AG10803 (cell line): ENCODE data around the gene GALNT1.

Source experiments
- DNase-seq: peaks from one replicate; pipeline ENCODE4 v3.0.0; 2010; ENCODE audit warnings: low read depth
- H3K4me3 ChIP-seq: 2 replicates; pipeline ENCODE4 v1.5.1; 2011; ENCODE audit warnings: mild to moderate bottlenecking, low read length, control low read depth
- TF ChIP-seq, protein P1 (sequence below): conservative IDR thresholded peaks from 2 replicates; pipeline ENCODE4 v1.5.1; 2011; ENCODE audit warnings: mild to moderate bottlenecking, low read length, control low read depth, inconsistent platforms

The GALNT1 gene

DNA sequence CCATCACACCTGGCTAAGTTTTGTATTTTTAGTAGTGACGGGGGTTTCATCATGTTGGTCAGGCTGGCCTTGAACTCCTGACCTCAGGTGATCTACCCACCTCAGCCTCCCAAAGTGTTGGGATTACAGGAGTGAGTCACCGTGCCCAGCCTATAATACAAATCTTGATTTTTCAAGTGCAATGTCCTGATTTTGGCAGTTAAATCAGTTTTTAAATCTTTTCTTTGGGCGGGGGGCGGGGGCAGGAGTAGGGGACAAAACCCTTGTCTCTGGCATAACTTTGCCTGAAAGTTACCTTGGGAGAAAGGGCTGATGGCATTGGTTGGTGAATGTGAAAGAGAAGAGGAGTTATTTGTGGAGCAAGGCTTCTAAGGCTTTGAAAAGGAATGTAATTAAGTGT lies 12.3 kb downstream of the GALNT1 start:
- TF ChIP-seq, protein P1, sequence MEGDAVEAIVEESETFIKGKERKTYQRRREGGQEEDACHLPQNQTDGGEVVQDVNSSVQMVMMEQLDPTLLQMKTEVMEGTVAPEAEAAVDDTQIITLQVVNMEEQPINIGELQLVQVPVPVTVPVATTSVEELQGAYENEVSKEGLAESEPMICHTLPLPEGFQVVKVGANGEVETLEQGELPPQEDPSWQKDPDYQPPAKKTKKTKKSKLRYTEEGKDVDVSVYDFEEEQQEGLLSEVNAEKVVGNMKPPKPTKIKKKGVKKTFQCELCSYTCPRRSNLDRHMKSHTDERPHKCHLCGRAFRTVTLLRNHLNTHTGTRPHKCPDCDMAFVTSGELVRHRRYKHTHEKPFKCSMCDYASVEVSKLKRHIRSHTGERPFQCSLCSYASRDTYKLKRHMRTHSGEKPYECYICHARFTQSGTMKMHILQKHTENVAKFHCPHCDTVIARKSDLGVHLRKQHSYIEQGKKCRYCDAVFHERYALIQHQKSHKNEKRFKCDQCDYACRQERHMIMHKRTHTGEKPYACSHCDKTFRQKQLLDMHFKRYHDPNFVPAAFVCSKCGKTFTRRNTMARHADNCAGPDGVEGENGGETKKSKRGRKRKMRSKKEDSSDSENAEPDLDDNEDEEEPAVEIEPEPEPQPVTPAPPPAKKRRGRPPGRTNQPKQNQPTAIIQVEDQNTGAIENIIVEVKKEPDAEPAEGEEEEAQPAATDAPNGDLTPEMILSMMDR: no peak
- H3K4me3 ChIP-seq: no peak overlapping the region
- DNase-seq: no peak

DNA sequence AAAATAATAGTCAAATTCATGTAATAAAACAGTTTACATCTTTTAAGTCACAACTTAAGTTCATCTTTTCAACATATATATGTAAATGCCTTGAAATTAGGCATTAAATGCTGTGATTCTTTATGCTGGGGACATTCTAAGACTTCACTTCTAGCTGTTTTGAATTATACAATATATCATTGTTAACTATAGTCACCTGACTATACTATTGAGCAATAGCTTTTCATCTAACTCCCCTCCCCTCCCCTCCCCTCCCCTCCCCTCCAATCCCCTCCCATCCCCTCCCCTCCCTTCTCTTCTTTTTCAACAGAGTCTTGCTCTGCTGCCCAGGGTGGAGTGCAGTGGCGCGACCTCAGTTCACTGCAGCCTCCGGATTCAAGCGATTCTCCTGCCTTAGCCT lies 16.2 kb downstream of the GALNT1 start:
- DNase-seq: no peak
- TF ChIP-seq, protein P1: no peak
- H3K4me3 ChIP-seq: no peak overlapping the region

DNA sequence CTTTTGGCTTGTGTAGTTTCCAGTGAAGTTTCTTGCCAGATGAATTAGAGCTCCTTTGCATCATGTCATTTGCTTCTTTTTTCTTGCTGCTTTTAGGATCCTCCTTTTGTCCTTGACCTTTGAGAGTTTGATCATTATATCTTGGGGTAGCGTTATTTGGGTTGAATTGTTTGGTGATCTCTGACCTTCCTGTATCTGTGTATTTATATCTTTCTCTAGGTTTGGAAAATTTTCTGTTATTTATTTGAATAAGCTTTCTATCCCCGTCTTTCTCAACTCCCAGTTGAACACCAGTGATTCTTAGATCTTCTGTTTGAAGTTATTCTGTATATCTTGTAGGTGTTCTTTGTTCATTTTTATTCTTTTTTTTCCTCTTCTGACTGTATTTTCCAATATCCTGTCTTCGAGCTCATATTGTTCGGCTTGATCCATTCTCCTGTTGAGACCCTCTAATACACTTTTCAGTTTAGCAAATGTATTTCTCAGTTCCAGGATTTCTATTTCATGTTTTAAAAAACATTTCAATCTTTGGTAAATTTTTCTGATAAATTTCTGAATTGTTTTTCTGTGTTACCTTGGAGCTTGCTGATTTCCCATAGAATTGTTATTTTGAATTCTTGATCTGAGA lies 20.8 kb downstream of the GALNT1 start:
- no peak overlapping the region for H3K4me3 ChIP-seq
- TF ChIP-seq, protein P1: no peak
- DNase-seq: no peak

DNA sequence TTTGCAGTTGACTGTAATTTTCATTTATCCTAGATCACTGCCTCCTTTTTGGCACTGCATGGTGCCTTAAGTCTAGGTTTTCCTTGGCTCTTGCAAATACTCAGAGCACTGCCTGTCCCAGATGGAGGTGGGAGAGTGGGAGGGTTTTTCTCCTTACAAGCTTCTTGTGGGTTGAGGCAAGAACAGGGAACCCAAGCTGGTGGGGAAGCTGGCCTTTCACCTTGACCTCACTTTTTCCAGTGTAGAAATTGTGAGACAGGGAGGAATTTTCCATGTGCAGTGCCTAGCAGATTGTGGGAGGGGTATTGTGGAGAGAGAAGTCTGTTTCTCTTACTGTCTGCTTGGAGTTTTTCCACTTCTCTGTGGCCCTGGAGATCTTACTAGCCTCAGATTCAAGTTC lies 21.5 kb downstream of the GALNT1 start:
- no peak for DNase-seq
- TF ChIP-seq, protein P1: no peak

DNA sequence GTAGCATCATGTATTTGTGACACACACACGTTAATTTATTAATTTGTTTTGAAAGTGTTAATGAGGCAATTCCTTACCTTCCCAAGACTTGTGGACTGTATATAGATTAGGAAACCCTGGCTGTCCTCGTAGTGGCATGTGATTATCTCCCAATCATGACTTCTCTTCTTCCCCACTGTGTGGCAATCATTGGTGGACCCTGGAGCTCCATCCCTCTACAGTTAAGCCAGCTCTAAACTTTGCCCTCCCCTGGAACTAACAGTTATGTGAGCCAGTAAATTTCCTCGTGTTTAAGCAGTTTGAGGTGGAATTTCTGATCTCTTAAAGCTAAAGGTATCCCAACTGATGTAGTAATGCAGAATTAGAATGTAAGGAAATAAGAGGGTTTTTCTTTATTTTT lies 22.0 kb downstream of the GALNT1 start:
- TF ChIP-seq, protein P1: no peak
- no peak overlapping the region for H3K4me3 ChIP-seq
- no peak for DNase-seq

More for the DNA sequence above, 21.5 kb downstream of the GALNT1 start:
- no peak overlapping the region for H3K4me3 ChIP-seq

DNA sequence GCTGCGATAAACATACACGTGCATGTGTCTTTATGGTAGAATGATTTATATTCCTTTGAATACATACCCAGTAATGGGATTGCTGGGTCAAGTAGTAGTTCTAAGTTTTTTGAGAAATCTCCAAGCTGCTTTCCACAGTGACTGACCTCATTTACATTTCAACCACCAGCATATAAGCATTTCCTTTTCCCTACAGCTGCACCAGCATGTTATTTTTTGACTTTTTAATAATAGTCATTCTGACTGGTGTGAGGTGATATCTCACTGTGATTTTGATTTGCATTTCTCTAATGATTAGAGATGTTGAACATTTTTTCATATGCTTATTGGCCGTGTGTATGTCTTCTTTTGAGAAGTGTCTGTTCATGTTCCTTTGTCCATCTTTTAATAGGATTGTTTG lies 22.8 kb downstream of the GALNT1 start:
- no peak for DNase-seq
- H3K4me3 ChIP-seq: no peak overlapping the region
- TF ChIP-seq, protein P1: no peak

DNA sequence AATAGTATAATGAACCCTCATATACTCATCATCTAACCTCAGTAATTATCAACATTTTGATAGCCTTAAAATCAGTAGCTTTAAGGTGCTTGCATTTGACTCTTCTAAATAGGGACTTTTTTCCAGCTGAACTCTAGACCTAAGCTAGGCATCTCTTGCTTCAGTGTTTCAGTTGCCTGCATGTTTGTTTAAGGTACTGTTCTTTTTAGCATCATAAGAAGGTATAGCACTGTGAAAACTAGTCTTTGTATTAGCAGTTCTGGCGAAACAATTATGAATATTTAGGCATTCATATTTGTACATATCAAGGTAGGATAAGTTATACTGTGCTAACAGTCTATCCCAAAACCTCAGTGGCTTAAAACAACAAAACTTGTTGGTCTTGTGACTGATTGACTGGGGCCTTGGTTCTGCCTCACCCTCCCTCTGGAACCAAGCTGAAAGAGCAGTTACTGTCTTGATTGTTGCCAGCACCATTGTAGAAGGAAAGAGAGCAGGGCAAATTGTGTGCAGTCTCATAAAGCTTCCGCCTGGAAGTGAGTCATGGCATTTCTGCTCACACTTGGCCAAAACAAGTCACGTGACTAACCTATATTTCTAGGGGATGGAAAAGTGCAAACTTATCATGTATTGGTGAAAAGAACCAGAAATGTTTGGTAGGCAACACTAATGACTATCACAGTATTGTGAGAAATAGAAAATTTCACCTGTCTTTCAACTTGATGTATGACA lies 24.3 kb downstream of the GALNT1 start:
- TF ChIP-seq, protein P1: no peak
- H3K4me3 ChIP-seq: no peak overlapping the region
- no peak for DNase-seq
